ENCODE data around the gene FHIP2A. TPM values are rescaled to one million over a fixed set of nuclear protein-coding genes. Genes with fewer than 3 reads are reported as not detected.

FHIP2A gene
- total and polyA plus RNA-seq, 3 donors from 2014 or later: 30.3 to 44.8 (median 39.8) TPM

- Histone ChIP-seq H3K36me3 (ENCODE audit: low read depth, missing control alignments) (no peaks in the 10 kb centered on the region), H3K4me3 (no peak overlapping the region), H3K9me3 (no peaks in the 10 kb centered on the region), H3K27ac (no peak overlapping the region), H3K27me3 (no peaks in the 10 kb centered on the region), H3K4me1 (no peaks in the 10 kb centered on the region)
- DNase-seq: no peak
- 49 to 60% methylated on average over 1 of the region's 1 CpG for WGBS, 2 donors
- intact Hi-C loops (cut with DNase I; ENCODE audit: low total_unique reads): no loop called here
- TF ChIP-seq CTCF (IDR thresholded peaks at IDR 0.05) (no peak), POLR2A (IDR thresholded peaks at IDR 0.05) (no peak)
Measured at GRCh38 chr10:114868870-114869519, 47.4 kb downstream of the FHIP2A start.

- intact Hi-C loops (cut with DNase I; ENCODE audit: low total_unique reads): no loop called here
- whole genome bisulfite sequencing, 2 donors: 28 to 36% methylated on average over 1 of the region's 1 CpG
Measured at GRCh38 chr10:114869520-114869892, 47.9 kb downstream of the FHIP2A start.

DNA sequence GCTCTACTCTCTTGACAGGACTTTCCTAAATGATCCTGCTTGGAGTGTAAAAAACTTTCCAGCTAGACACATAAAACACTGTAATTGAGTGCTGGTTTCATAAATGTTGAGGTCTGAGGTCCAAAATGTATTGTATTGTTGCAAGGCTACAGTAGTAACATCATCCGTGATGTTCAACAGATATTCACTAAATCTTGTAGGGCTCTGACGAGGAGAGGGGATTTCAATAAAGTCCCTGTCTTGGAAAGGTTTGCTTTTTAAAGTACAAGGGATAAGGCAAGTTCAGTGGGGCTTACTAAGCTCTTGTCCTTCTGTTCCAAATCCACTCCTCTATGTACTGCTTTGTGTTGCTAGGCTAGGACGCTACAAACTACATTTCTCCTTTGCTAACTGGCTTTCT, 48.9 kb downstream of the FHIP2A start:
- WGBS, 2 donors: 87 to 97% methylated on average over 3 of the region's 3 CpGs
- Histone ChIP-seq H3K9me3 (no peaks in the 10 kb centered on the region), H3K27me3 (no peaks in the 10 kb centered on the region), H3K27ac (no peak overlapping the region), H3K36me3 (ENCODE audit: low read depth, missing control alignments) (no peaks in the 10 kb centered on the region), H3K4me1 (no peaks in the 10 kb centered on the region), H3K4me3 (no peak overlapping the region)
- TF ChIP-seq CTCF (IDR thresholded peaks at IDR 0.05): no peak
- TF ChIP-seq POLR2A (IDR thresholded peaks at IDR 0.05): no peak
- no peak for DNase-seq
- intact Hi-C loops (cut with DNase I; ENCODE audit: low total_unique reads): loop anchor here (10.0 kb wide), 1 partner anchor 254 kb away; no protein-coding TSS in a partner anchor

More at GRCh38 chr10:114869520-114869892, 47.9 kb downstream of the FHIP2A start:
- Histone ChIP-seq H3K27me3 (no peaks in the 10 kb centered on the region), H3K4me3 (no peak overlapping the region), H3K9me3 (no peaks in the 10 kb centered on the region), H3K36me3 (ENCODE audit: low read depth, missing control alignments) (no peaks in the 10 kb centered on the region), H3K27ac (no peak overlapping the region), H3K4me1 (no peaks in the 10 kb centered on the region)
- TF ChIP-seq CTCF (IDR thresholded peaks at IDR 0.05): no peak
- TF ChIP-seq POLR2A (IDR thresholded peaks at IDR 0.05): no peak
- DNase-seq: no peak

DNA sequence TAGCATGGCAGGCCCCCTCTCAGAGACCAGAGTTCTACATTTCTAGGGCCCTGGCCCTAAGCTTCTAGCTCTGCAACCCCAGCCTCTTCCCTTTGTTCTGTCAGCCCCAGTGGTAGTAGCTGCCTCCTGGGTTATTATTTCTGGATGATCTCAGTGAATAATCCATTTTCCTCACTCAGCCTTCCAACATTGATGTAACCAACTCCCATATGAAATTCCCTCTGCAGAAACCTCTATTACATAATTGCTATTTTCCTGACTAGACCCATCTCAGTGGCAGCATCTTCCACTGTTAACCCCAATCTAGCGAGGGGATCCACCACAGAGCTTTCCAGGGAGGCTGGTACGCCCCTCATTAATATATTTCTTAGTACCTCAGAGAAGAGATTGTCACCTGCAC, 49.8 kb downstream of the FHIP2A start:
- Histone ChIP-seq H3K9me3 (no peaks in the 10 kb centered on the region), H3K4me1 (no peaks in the 10 kb centered on the region), H3K36me3 (ENCODE audit: low read depth, missing control alignments) (no peaks in the 10 kb centered on the region), H3K4me3 (no peak overlapping the region), H3K27me3 (no peaks in the 10 kb centered on the region), H3K27ac (no peak overlapping the region)
- 95% methylated on average over 2 of the region's 2 CpGs for WGBS, 2 donors
- DNase-seq: no peak
- intact Hi-C loops (cut with DNase I; ENCODE audit: low total_unique reads): loop anchor here (10.0 kb wide), 1 partner anchor 253 kb away; no protein-coding TSS in a partner anchor
- TF ChIP-seq POLR2A (IDR thresholded peaks at IDR 0.05) (no peak), CTCF (IDR thresholded peaks at IDR 0.05) (no peak)

Other genes with a start within 250 kb of the FHIP2A start
- gene ABLIM1, start 163.5 kb upstream of the FHIP2A start, total RNA-seq: 100 to 1,000 TPM; 128 to 137 TPM
- 90.0 TPM for gene ABLIM1, start 163.5 kb upstream of the FHIP2A start, polyA plus RNA-seq (ENCODE audit: insufficient read depth, low read depth, low replicate concordance)
- gene TRUB1, start 116.4 kb downstream of the FHIP2A start, total RNA-seq: 10 to 100 TPM; 43.5 to 44.5 TPM
- 33.5 TPM for gene TRUB1, start 116.4 kb downstream of the FHIP2A start, polyA plus RNA-seq (ENCODE audit: insufficient read depth, low read depth, low replicate concordance)

All from testis (tissue), 3 donors.